ENCODE results near the gene CIC. TPM values are rescaled to one million over a fixed set of nuclear protein-coding genes. Genes with fewer than 3 reads are reported as not detected.
A peak's percentile ranks its signal among the peaks of the same experiment; 100 is the strongest.

Gene CIC
- total RNA-seq, 1 experiment from 2014 or later = 30.4 TPM

GRCh38 chr19:42244347-42245220 lies 24.5 kb upstream of the CIC start:
- peak; percentile 95 for DNase-seq (ENCODE audit: low read depth)

- DNase-seq (ENCODE audit: low read depth) = no peak
These were observed 23.8 kb upstream of the CIC start for GRCh38 chr19:42245231-42245630.

GRCh38 chr19:42246143-42246921 lies 22.7 kb upstream of the CIC start:
- peak; percentile 76 for DNase-seq (ENCODE audit: low read depth)

GRCh38 chr19:42246922-42247639 lies 22.0 kb upstream of the CIC start:
- DNase-seq (ENCODE audit: low read depth) = no peak

- no peak for DNase-seq (ENCODE audit: low read depth)
These were observed 21.3 kb upstream of the CIC start for GRCh38 chr19:42247640-42248199.

- DNase-seq (ENCODE audit: low read depth) = no peak
These were observed 20.5 kb upstream of the CIC start for GRCh38 chr19:42248270-42249148.

- no peak for DNase-seq (ENCODE audit: low read depth)
These were observed 19.8 kb upstream of the CIC start for GRCh38 chr19:42249149-42249750.

GRCh38 chr19:42249769-42250168 lies 19.3 kb upstream of the CIC start:
- no peak for DNase-seq (ENCODE audit: low read depth)

- DNase-seq (ENCODE audit: low read depth) = no peak
These were observed 18.8 kb upstream of the CIC start for GRCh38 chr19:42250183-42250665.

GRCh38 chr19:42250666-42251531 lies 18.2 kb upstream of the CIC start:
- DNase-seq (ENCODE audit: low read depth) = no peak

GRCh38 chr19:42251572-42252358 lies 17.3 kb upstream of the CIC start:
- no peak for DNase-seq (ENCODE audit: low read depth)

GRCh38 chr19:42252365-42253244 lies 16.4 kb upstream of the CIC start:
- no peak for DNase-seq (ENCODE audit: low read depth)

- DNase-seq (ENCODE audit: low read depth) = peak; percentile 51
These were observed 15.6 kb upstream of the CIC start for GRCh38 chr19:42253245-42254088.

GRCh38 chr19:42254089-42254849 lies 14.8 kb upstream of the CIC start:
- peak; percentile 61 for DNase-seq (ENCODE audit: low read depth)

GRCh38 chr19:42254850-42255765 lies 13.9 kb upstream of the CIC start, which contains the start of gene ERF:
Gene ERF (minus strand): TSS chr19:42255128. CDS start chr19:42254999, 129 bp downstream.
- DNase-seq (ENCODE audit: low read depth) = peak; percentile 87

Measured in M059J (cell line).